Measurements from ENCODE around the gene DUSP7.

DUSP7 gene

DNA sequence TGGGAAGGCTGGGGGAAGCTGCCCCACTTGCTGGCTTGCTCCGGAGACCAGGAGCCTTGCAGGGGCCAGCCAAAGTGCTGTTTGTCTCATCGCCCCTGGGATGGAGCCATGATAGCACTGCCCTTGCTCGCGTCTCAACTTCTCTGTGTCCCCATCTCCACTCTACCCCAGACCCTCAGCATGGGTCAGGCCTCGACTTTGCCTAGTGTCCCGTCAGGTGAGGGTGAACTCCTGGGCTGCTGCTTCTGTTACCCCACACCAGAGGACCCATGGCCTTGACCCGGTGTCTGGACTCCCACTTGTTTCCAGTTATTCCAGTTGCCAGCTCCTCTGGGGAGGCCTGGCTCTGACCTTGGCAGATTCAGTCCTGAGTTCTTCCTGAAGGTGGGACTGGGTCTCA is 36.5 kb upstream of the DUSP7 start:
- POLR2A ChIA-PET, result no interaction called here
- Histone ChIP-seq H3K9me3 (ENCODE audit: control insufficient read depth, insufficient read depth, low read depth, low read length) (no peaks in the 10 kb centered on the region), H3K27ac (ENCODE audit: extremely low read depth, low read depth, low read length) (no peak overlapping the region), H3K4me1 (ENCODE audit: control insufficient read depth, insufficient read depth, low read length) (no peaks in the 10 kb centered on the region), H3K36me3 (ENCODE audit: control insufficient read depth in 2 of 2, insufficient read depth in 1 of 2, low read length in 2 of 2) (peaks cover 0 to 63% of the 10 kb centered on the region in 2 experiments; a peak in 1 of 3 replicates), H3K4me3 (ENCODE audit: low read depth, low read length) (no peak overlapping the region)
- TF ChIP-seq ZNF707 (tag by site-specific recombination; IDR thresholded peaks at IDR 0.05) (no peak), ZNF548 (tag by site-specific recombination; IDR thresholded peaks at IDR 0.05) (no peak), ZNF366 (tag by site-specific recombination; conservative IDR thresholded peaks at IDR 0.05) (no peak), KLF8 (tag by site-specific recombination; IDR thresholded peaks at IDR 0.05) (no peak)
- CTCF ChIA-PET, result interaction anchor here (0.5 to 0.8 kb wide), 2 partner anchors 92 to 563 kb away, joined by 3 read pairs; no protein-coding TSS in a partner anchor

DNA sequence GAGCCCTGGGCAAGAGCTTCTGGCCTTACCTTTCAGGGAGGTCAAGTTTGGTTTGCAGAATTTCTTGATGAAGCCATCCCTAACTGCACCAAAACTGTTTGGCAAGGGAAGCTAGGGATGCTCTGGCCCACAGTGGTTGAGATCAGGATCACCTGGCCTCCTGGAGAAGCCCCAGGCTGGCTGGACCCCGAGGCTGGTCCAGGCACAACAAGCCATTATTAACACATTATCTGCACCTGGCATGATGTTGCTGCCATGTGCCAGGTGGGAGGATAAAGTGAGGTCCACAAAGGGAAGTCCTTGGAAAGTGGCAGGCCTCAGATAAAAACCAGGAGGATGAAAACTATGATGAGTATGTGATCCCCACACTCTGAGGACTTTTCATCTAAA is 35.9 kb upstream of the DUSP7 start:
- ChIA-PET CTCF (no interaction called here), POLR2A (no interaction called here)
- Histone ChIP-seq H3K27ac (ENCODE audit: extremely low read depth, low read depth, low read length) (no peak overlapping the region), H3K9me3 (ENCODE audit: control insufficient read depth, insufficient read depth, low read depth, low read length) (no peaks in the 10 kb centered on the region), H3K4me3 (ENCODE audit: low read depth, low read length) (no peak overlapping the region), H3K36me3 (ENCODE audit: control insufficient read depth in 2 of 2, insufficient read depth in 1 of 2, low read length in 2 of 2) (peaks cover 0 to 57% of the 10 kb centered on the region in 2 experiments; a peak in 1 of 3 replicates), H3K4me1 (ENCODE audit: control insufficient read depth, insufficient read depth, low read length) (no peaks in the 10 kb centered on the region)
- TF ChIP-seq ZNF677 (tag by site-specific recombination; IDR thresholded peaks at IDR 0.05), result no peak

DNA sequence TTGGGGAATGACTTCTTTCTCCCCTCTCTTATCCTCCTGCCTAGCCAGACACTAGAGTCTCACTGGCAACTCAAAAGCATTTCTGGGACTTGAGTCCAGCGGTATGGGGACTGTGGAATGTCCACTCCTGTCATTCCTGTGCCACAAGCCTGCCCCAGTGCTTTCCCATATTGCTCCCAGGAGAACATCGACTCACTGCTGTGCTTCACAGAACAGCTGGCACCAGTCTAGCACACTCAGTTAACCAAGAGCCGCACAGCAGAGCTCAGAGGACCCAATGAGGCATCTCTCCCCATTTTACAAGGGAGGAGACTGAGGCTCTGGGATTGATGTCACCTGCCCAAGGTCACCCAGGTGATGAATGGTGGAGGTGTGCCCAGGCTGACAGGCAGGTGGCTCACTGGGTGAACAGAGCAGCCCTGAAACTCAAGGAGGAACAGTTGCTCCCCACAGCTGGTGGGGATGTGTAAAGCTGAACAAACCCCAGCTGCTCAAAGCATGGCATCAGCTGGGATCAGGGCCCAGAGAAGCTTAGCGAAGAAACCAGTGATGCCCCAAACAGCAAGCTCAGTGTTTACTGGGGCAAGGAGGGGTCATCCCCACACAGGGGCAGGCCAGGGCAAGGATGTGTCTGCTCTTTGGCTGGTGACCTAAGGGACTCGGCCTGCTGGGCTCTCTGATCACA is 35.4 kb upstream of the DUSP7 start:
- H3K9me3 ChIP-seq (ENCODE audit: control insufficient read depth, insufficient read depth, low read depth, low read length), result no peaks in the 10 kb centered on the region
- H3K4me3 ChIP-seq (ENCODE audit: low read depth, low read length), result no peak overlapping the region
- H3K27ac ChIP-seq (ENCODE audit: extremely low read depth, low read depth, low read length), result no peak overlapping the region
- peaks cover 0 to 52% of the 10 kb centered on the region in 2 experiments; a peak in 1 of 3 replicates for H3K36me3 ChIP-seq (ENCODE audit: control insufficient read depth in 2 of 2, insufficient read depth in 1 of 2, low read length in 2 of 2)
- no peak for TF ChIP-seq ZIC2 (tag by site-specific recombination; IDR thresholded peaks at IDR 0.05)
- no peak for TF ChIP-seq ZNF175 (tag by site-specific recombination; IDR thresholded peaks at IDR 0.05)
- TF ChIP-seq ZNF19 (tag by site-specific recombination; IDR thresholded peaks at IDR 0.05; ENCODE audit: low read depth), result no peak
- no peaks in the 10 kb centered on the region for H3K4me1 ChIP-seq (ENCODE audit: control insufficient read depth, insufficient read depth, low read length)
- CTCF ChIA-PET, result interaction anchor here (1.0 kb wide), 1 partner anchor 9 kb away, joined by 3 read pairs; no protein-coding TSS in a partner anchor
- POLR2A ChIA-PET, result no interaction called here

DNA sequence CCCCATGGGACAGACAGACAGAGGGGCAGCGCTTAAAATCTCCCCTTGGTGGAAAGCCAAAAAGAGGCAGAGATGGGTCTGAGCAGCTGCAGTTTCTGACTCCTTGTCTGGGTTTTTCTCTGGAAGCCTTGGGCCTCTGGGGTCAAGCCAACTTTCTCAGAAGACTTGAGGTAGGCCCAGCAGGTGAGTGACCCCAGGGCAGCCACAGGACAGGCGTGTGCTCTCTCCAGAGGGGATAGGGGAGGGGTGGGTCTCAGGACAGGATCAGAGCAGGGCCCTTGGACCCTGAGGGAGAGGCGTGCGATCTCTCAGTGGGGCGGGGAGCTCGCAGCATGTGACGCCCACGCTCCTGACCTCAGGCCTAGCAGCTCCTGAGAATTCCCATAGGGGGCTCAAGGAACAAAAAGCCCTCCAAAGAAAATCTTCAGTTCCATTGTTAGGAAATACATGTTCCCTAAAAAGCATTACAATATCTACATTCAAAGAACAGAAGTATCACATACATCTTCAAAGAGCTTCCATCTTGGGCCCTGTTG is 34.6 kb upstream of the DUSP7 start:
- no peak for TF ChIP-seq ZFP41 (tag by site-specific recombination; IDR thresholded peaks at IDR 0.05; ENCODE audit: borderline replicate concordance)
- TF ChIP-seq, protein P1, sequence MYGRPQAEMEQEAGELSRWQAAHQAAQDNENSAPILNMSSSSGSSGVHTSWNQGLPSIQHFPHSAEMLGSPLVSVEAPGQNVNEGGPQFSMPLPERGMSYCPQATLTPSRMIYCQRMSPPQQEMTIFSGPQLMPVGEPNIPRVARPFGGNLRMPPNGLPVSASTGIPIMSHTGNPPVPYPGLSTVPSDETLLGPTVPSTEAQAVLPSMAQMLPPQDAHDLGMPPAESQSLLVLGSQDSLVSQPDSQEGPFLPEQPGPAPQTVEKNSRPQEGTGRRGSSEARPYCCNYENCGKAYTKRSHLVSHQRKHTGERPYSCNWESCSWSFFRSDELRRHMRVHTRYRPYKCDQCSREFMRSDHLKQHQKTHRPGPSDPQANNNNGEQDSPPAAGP (tag by site-specific recombination; IDR thresholded peaks at IDR 0.05), result no peak
- TF ChIP-seq ZSCAN30 (tag by site-specific recombination; IDR thresholded peaks at IDR 0.05), result no peak
- TF ChIP-seq, protein P2, sequence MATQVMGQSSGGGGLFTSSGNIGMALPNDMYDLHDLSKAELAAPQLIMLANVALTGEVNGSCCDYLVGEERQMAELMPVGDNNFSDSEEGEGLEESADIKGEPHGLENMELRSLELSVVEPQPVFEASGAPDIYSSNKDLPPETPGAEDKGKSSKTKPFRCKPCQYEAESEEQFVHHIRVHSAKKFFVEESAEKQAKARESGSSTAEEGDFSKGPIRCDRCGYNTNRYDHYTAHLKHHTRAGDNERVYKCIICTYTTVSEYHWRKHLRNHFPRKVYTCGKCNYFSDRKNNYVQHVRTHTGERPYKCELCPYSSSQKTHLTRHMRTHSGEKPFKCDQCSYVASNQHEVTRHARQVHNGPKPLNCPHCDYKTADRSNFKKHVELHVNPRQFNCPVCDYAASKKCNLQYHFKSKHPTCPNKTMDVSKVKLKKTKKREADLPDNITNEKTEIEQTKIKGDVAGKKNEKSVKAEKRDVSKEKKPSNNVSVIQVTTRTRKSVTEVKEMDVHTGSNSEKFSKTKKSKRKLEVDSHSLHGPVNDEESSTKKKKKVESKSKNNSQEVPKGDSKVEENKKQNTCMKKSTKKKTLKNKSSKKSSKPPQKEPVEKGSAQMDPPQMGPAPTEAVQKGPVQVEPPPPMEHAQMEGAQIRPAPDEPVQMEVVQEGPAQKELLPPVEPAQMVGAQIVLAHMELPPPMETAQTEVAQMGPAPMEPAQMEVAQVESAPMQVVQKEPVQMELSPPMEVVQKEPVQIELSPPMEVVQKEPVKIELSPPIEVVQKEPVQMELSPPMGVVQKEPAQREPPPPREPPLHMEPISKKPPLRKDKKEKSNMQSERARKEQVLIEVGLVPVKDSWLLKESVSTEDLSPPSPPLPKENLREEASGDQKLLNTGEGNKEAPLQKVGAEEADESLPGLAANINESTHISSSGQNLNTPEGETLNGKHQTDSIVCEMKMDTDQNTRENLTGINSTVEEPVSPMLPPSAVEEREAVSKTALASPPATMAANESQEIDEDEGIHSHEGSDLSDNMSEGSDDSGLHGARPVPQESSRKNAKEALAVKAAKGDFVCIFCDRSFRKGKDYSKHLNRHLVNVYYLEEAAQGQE (tag by site-specific recombination; IDR thresholded peaks at IDR 0.05), result no peak
- no peak for TF ChIP-seq ZNF473 (tag by site-specific recombination; IDR thresholded peaks at IDR 0.05)
- no peak for TF ChIP-seq ZNF23 (tag by site-specific recombination; IDR thresholded peaks at IDR 0.05; ENCODE audit: borderline replicate concordance)
- TF ChIP-seq SCRT1 (tag by site-specific recombination; IDR thresholded peaks at IDR 0.05; ENCODE audit: borderline replicate concordance), result no peak
- TF ChIP-seq ZNF138 (tag by site-specific recombination; IDR thresholded peaks at IDR 0.05; ENCODE audit: borderline replicate concordance), result no peak
- TF ChIP-seq ZBTB48 (tag by site-specific recombination; IDR thresholded peaks at IDR 0.05), result no peak
- TF ChIP-seq, protein P3, sequence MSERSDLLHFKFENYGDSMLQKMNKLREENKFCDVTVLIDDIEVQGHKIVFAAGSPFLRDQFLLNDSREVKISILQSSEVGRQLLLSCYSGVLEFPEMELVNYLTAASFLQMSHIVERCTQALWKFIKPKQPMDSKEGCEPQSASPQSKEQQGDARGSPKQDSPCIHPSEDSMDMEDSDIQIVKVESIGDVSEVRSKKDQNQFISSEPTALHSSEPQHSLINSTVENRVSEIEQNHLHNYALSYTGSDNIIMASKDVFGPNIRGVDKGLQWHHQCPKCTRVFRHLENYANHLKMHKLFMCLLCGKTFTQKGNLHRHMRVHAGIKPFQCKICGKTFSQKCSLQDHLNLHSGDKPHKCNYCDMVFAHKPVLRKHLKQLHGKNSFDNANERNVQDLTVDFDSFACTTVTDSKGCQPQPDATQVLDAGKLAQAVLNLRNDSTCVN (tag by site-specific recombination; optimal IDR thresholded peaks at IDR 0.05), result no peak
- no peak for TF ChIP-seq ZNF544 (tag by site-specific recombination; IDR thresholded peaks at IDR 0.05)
- no peak for TF ChIP-seq MEIS1 (CRISPR knock-in tag; IDR thresholded peaks at IDR 0.05; ENCODE audit: borderline replicate concordance)
- no peak for TF ChIP-seq ZNF239 (tag by site-specific recombination; IDR thresholded peaks at IDR 0.05)
- TF ChIP-seq ZNF843 (tag by site-specific recombination; IDR thresholded peaks at IDR 0.05), result no peak
- Histone ChIP-seq H3K36me3 (ENCODE audit: control insufficient read depth in 2 of 2, insufficient read depth in 1 of 2, low read length in 2 of 2) (peaks cover 0 to 49% of the 10 kb centered on the region in 2 experiments; a peak in 1 of 3 replicates), H3K4me3 (ENCODE audit: low read depth, low read length) (no peak overlapping the region), H3K27ac (ENCODE audit: extremely low read depth, low read depth, low read length) (no peak overlapping the region), H3K4me1 (ENCODE audit: control insufficient read depth, insufficient read depth, low read length) (no peaks in the 10 kb centered on the region), H3K9me3 (ENCODE audit: control insufficient read depth, insufficient read depth, low read depth, low read length) (no peaks in the 10 kb centered on the region)
- ChIA-PET POLR2A (no interaction called here), CTCF (interaction anchor here (1.0 kb wide), 1 partner anchor 10 kb away, joined by 3 read pairs; no protein-coding TSS in a partner anchor)

Measured in HEK293 (cell line).